IMR-90 (cell line): ENCODE data around the gene LRRN2. TPM values are rescaled to one million over a fixed set of nuclear protein-coding genes. Genes with fewer than 3 reads are reported as not detected.

ENCODE experiments used
- ATAC-seq: fragments of 200-7000 bp; cut with Tn5 transposase; 2 replicates; pipeline ENCODE4 v1.9.1; 2020; ENCODE audit warnings: low read depth, mild to moderate bottlenecking, moderate library complexity
- BruUV-seq: library from RNA; stranded (reverse); fragments of 400-500 nt; replicated peaks from 2 replicates; lab custom pipeline; 2021; lab: Mats Ljungman, UMichigan
- CTCF ChIA-PET: fragments of 300-600 bp; formaldehyde crosslinking; extraction: SDS; loops from one replicate; lab custom pipeline; 2021; ENCODE audit warnings: antibody characterized with exemption; lab: Yijun Ruan, JAX
- POLR2A ChIA-PET: fragments of 300-600 bp; sonication (Branson Sonifier 250); formaldehyde crosslinking; loops from one replicate; lab custom pipeline; 2022; ENCODE audit warnings: antibody characterized with exemption; ENCODE audit not compliant: unreplicated experiment; lab: Charles Lee
- DNase-seq: peaks from one replicate; pipeline ENCODE4 v3.0.0; 2013
- H2AFZ ChIP-seq: replicated peaks from 2 replicates; pipeline ENCODE3; 2013; ENCODE audit warnings: low read length, mild to moderate bottlenecking; ENCODE audit not compliant: poor library complexity
- H2AK5ac ChIP-seq: 2 replicates; pipeline ENCODE4 v1.6.1; 2013; ENCODE audit warnings: low read depth, low read length, inconsistent platforms
- H2AK9ac ChIP-seq: replicated peaks from 2 replicates; pipeline ENCODE3; 2013; ENCODE audit warnings: mild to moderate bottlenecking, low read depth, low read length, moderate library complexity; ENCODE audit not compliant: poor library complexity
- H2BK120ac ChIP-seq: 2 replicates; pipeline ENCODE4 v1.6.1; 2013; ENCODE audit warnings: low read depth, low read length, inconsistent platforms
- H2BK15ac ChIP-seq: 3 replicates; pipeline ENCODE4 v1.6.1; 2013; ENCODE audit warnings: low read depth, low read length, inconsistent platforms
- H2BK20ac ChIP-seq: 2 replicates; pipeline ENCODE4 v1.6.1; 2013; ENCODE audit warnings: low read depth, mild to moderate bottlenecking, inconsistent platforms, low read length, moderate library complexity
- H2BK5ac ChIP-seq: 2 replicates; pipeline ENCODE4 v1.6.1; 2013; ENCODE audit warnings: mild to moderate bottlenecking, low read depth, low read length, inconsistent platforms; ENCODE audit not compliant: poor library complexity, severe bottlenecking
- H3K14ac ChIP-seq: replicated peaks from 2 replicates; pipeline ENCODE4 v1.6.1; 2013; ENCODE audit warnings: low read depth, low read length, inconsistent platforms
- H3K18ac ChIP-seq: 2 replicates; pipeline ENCODE4 v1.6.1; 2013; ENCODE audit warnings: low read depth, low read length, control low read depth
- H3K23ac ChIP-seq: 2 replicates; pipeline ENCODE4 v1.6.1; 2013; ENCODE audit warnings: low read depth, low read length, inconsistent platforms
- H3K27ac ChIP-seq: 2 replicates; pipeline ENCODE4 v1.5.1; 2013; ENCODE audit warnings: mild to moderate bottlenecking, control low read depth, low read length; ENCODE audit not compliant: insufficient read depth
- H3K27me3 ChIP-seq: 2 replicates; pipeline ENCODE4 v1.6.1; 2013; ENCODE audit warnings: low read length; ENCODE audit not compliant: control insufficient read depth, insufficient read depth
- H3K36me3 ChIP-seq: 2 replicates; pipeline ENCODE4 v1.6.1; 2013; ENCODE audit warnings: low read length, mixed read lengths; ENCODE audit not compliant: control insufficient read depth, insufficient read depth
- H3K4ac ChIP-seq: 2 replicates; pipeline ENCODE4 v1.6.1; 2013; ENCODE audit warnings: low read depth, low read length, inconsistent platforms
- H3K4me1 ChIP-seq: 2 replicates; pipeline ENCODE4 v1.6.1; 2013; ENCODE audit warnings: low read length, mixed read lengths; ENCODE audit not compliant: control insufficient read depth, insufficient read depth
- H3K4me2 ChIP-seq: 2 replicates; pipeline ENCODE4 v1.6.1; 2013; ENCODE audit warnings: low read depth, mild to moderate bottlenecking, control low read depth, low read length, moderate library complexity
- H3K4me3 ChIP-seq: 2 replicates; pipeline ENCODE4 v1.5.1; 2013; ENCODE audit warnings: low read depth, mild to moderate bottlenecking, control low read depth, low read length, moderate library complexity; ENCODE audit not compliant: insufficient read depth
- H3K56ac ChIP-seq: 2 replicates; pipeline ENCODE4 v1.6.1; 2013; ENCODE audit warnings: low read length, inconsistent platforms; ENCODE audit not compliant: insufficient read depth; ENCODE audit errors: extremely low read depth
- H3K79me1 ChIP-seq, 2 experiments: 2 replicates each; pipeline ENCODE4 v1.6.1; 2013; ENCODE audit warnings: low read length in 2 of 2, inconsistent platforms in 1 of 2, low read depth in 1 of 2
- H3K9ac ChIP-seq: 2 replicates; pipeline ENCODE4 v1.6.1; 2013; ENCODE audit warnings: low read depth, low read length, control low read depth
- H3K9me1 ChIP-seq: 2 replicates; pipeline ENCODE4 v1.6.1; 2013; ENCODE audit warnings: low read length, inconsistent platforms; ENCODE audit not compliant: insufficient read depth
- H3K9me3 ChIP-seq: 2 replicates; pipeline ENCODE4 v1.6.1; 2013; ENCODE audit warnings: low read length; ENCODE audit not compliant: control insufficient read depth, insufficient read depth
- H4K20me1 ChIP-seq: 2 replicates; pipeline ENCODE4 v1.6.1; 2013; ENCODE audit warnings: low read length, inconsistent platforms; ENCODE audit not compliant: insufficient read depth
- H4K5ac ChIP-seq: 2 replicates; pipeline ENCODE4 v1.6.1; 2013; ENCODE audit warnings: mild to moderate bottlenecking, low read depth, low read length, control low read depth
- H4K8ac ChIP-seq, 2 experiments: 2 replicates each; pipeline ENCODE4 v1.6.1; 2013; ENCODE audit warnings: low read depth in 2 of 2, low read length in 2 of 2, control low read depth in 1 of 2, inconsistent platforms in 1 of 2
- H4K91ac ChIP-seq: 2 replicates; pipeline ENCODE4 v1.6.1; 2013; ENCODE audit warnings: low read depth, low read length, inconsistent platforms; ENCODE audit not compliant: insufficient read depth
- CHD1 ChIP-seq: IDR thresholded peaks from 2 replicates; pipeline ENCODE4 v1.6.1; 2012; ENCODE audit warnings: low read depth, low read length, improper control_type of control experiment
- FOS ChIP-seq: fragments of 150-350 bp; IDR thresholded peaks from 2 replicates; pipeline ENCODE4 v1.6.1; 2016; ENCODE audit warnings: low read depth, low read length
- MXI1 ChIP-seq: IDR thresholded peaks from 2 replicates; pipeline ENCODE4 v1.6.1; 2012; ENCODE audit warnings: low read depth, mild to moderate bottlenecking, low read length, moderate library complexity, borderline replicate concordance
- POLR2A ChIP-seq: IDR thresholded peaks from 2 replicates; pipeline ENCODE4 v1.6.1; 2012; ENCODE audit warnings: mild to moderate bottlenecking, low read depth, low read length
- RCOR1 ChIP-seq: IDR thresholded peaks from 2 replicates; pipeline ENCODE4 v1.6.1; 2012; ENCODE audit warnings: mild to moderate bottlenecking, low read length, improper control_type of control experiment; ENCODE audit not compliant: insufficient replicate concordance
- SMC3 ChIP-seq: fragments of 150-350 bp; IDR thresholded peaks from 2 replicates; pipeline ENCODE4 v1.6.1; 2016; ENCODE audit warnings: low read depth, mild to moderate bottlenecking, antibody characterized with exemption, low read length, moderate library complexity
- WGBS, 2 experiments: methylation state at CpG; one replicate each; pipeline versions ENCODE4 v1.1.5 to v1.1.7; 2013; ENCODE audit warnings: missing lambda C conversion rate in 2 of 2; ENCODE audit not compliant: insufficient read length in 1 of 2; ENCODE audit errors: extremely low coverage in 2 of 2; 5-methylcytosine and 5-hydroxymethylcytosine counted together
- dilution Hi-C: fragments of 300-500 bp; cut with HindIII; formaldehyde crosslinking; loops from one replicate; pipeline ENCODE4 v1.14.3; 2018; ENCODE audit warnings: low sequenced_read_pairs; ENCODE audit not compliant: unreplicated experiment
- in situ Hi-C: fragments of 300-500 bp; cut with MboI; formaldehyde crosslinking; loops from 3 replicates; pipeline ENCODE4 v1.14.3; 2019; ENCODE audit warnings: low sequenced_read_pairs, inconsistent platforms, mixed read lengths
- intact Hi-C: fragments of 100-400 bp; cut with micrococcal nuclease; formaldehyde crosslinking; loops from 2 replicates; pipeline ENCODE4 v1.10.0; 2022
- polyA plus RNA-seq, 3 experiments: library from polyadenylated mRNA; depleted of rRNA; stranded (reverse); fragments of >200 nt; gene quantifications; 2 replicates each; pipeline ENCODE4 v1.2.3, GENCODE V29; 2012; ENCODE audit warnings: low replicate concordance in 1 of 3
- total RNA-seq: library from RNA; depleted of rRNA; stranded (reverse); fragments of >200 nt; gene quantifications from 2 replicates; pipeline ENCODE4 v1.2.3, GENCODE V29; 2012

Gene LRRN2
- total and polyA plus RNA-seq, 2 of the 4 experiments (the other 2 are of a cell fraction) = not detected

DNA sequence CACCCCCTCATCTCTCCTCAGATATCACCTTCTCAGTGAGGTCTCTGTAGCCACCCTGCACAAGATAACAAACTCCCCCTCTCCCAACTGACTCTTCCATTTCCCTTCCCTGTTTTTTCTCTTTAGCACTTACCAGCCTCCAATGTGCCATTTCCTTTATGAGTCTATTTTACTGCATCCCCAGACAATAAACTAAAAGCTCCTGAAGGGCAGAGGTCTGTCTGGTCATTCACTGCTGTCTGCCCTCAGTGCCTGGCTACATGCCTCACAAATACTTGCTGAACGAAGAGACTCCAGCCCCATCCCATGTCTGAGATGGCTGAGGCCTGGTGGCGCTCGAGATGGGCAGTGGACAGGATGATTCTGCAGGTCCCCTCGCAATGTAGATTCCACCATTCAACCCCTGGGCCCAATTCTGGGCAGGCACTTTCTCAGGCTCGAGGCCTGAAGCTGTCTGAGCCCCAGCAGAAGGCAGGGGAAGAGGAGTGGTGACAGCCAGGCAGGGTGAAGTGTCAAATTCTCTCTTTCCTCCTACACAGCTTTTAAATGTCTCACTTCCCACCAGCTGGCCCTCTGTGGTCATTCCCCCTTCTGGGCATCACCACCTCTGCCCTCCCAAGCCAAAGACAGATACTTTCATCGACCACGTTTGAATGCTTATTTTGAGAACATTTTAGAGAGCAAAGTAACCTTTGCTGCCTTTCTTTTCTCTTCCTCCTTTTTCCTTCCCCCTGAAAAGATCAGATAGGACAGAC, 6.6 kb downstream of the LRRN2 start:
- dilution Hi-C loops = no loop called here
- H3K27me3 ChIP-seq = peaks cover 35% of the 10 kb centered on the region
- CTCF ChIA-PET = no interaction called here

More for the DNA sequence above, 6.6 kb downstream of the LRRN2 start:
- H3K79me1 ChIP-seq = no peaks in the 10 kb centered on the region
- no peak overlapping the region for H3K56ac ChIP-seq
- ATAC-seq = no peak
- no peak overlapping the region for H2BK120ac ChIP-seq
- H2AK5ac ChIP-seq = no peak overlapping the region
- intact Hi-C loops (no loop called here), in situ Hi-C loops (no loop called here)
- no peak overlapping the region for H3K23ac ChIP-seq
- H3K4me2 ChIP-seq = no peak overlapping the region
- no peak overlapping the region for H3K18ac ChIP-seq
- H2AK9ac ChIP-seq = no peak overlapping the region
- no TSS peak for BruUV-seq
- POLR2A ChIA-PET = no interaction called here
- H3K4me1 ChIP-seq = no peaks in the 10 kb centered on the region
- TF ChIP-seq POLR2A (no peak), SMC3 (no peak), FOS (no peak), CHD1 (no peak), RCOR1 (no peak), MXI1 (no peak)
- no peak overlapping the region for H3K9ac ChIP-seq
- H4K20me1 ChIP-seq = no peaks in the 10 kb centered on the region
- no peak overlapping the region for H4K5ac ChIP-seq
- H4K91ac ChIP-seq = no peak overlapping the region
- H3K14ac ChIP-seq = no peak overlapping the region
- H4K8ac ChIP-seq = no peak overlapping the region
- H2BK20ac ChIP-seq = no peak overlapping the region
- no CpG with 5 or more reads among the region's 7 CpGs for WGBS, 2 experiments
- H2AFZ ChIP-seq = no peak overlapping the region
- H3K9me1 ChIP-seq = no peaks in the 10 kb centered on the region
- no peak overlapping the region for H3K4ac ChIP-seq
- no peaks in the 10 kb centered on the region for H3K9me3 ChIP-seq
- H2BK15ac ChIP-seq = no peak overlapping the region
- no peak for DNase-seq
- no peak overlapping the region for H3K4me3 ChIP-seq
- no peak overlapping the region for H3K27ac ChIP-seq
- no peaks in the 10 kb centered on the region for H3K36me3 ChIP-seq
- no peak overlapping the region for H2BK5ac ChIP-seq
